Cardiac fibroblast (primary cell): ENCODE measurements around the gene DNASE1L2.

ENCODE experiments used
- DNase-seq, 2 donors: peaks; one replicate each; pipeline versions ENCODE4 v3.0.0 to v3.0.0-alpha.2; 2010; ENCODE audit warnings: low read depth in 2 of 2
- H3K4me3 ChIP-seq, 2 donors: replicated peaks in 1 of 2; 1 replicate in 1 of 2; 2 replicates in 1 of 2; pipeline ENCODE4 v1.5.1; 2011; ENCODE audit warnings: low read depth in 2 of 2, low read length in 2 of 2, mild to moderate bottlenecking in 2 of 2, moderate library complexity in 1 of 2
- TF ChIP-seq, protein P1 (sequence below): IDR thresholded peaks from one replicate; pipeline ENCODE4 v1.5.1; 2011; ENCODE audit warnings: low read depth, mild to moderate bottlenecking, low read length, inconsistent platforms

DNASE1L2 gene, protein sequence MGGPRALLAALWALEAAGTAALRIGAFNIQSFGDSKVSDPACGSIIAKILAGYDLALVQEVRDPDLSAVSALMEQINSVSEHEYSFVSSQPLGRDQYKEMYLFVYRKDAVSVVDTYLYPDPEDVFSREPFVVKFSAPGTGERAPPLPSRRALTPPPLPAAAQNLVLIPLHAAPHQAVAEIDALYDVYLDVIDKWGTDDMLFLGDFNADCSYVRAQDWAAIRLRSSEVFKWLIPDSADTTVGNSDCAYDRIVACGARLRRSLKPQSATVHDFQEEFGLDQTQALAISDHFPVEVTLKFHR

DNA sequence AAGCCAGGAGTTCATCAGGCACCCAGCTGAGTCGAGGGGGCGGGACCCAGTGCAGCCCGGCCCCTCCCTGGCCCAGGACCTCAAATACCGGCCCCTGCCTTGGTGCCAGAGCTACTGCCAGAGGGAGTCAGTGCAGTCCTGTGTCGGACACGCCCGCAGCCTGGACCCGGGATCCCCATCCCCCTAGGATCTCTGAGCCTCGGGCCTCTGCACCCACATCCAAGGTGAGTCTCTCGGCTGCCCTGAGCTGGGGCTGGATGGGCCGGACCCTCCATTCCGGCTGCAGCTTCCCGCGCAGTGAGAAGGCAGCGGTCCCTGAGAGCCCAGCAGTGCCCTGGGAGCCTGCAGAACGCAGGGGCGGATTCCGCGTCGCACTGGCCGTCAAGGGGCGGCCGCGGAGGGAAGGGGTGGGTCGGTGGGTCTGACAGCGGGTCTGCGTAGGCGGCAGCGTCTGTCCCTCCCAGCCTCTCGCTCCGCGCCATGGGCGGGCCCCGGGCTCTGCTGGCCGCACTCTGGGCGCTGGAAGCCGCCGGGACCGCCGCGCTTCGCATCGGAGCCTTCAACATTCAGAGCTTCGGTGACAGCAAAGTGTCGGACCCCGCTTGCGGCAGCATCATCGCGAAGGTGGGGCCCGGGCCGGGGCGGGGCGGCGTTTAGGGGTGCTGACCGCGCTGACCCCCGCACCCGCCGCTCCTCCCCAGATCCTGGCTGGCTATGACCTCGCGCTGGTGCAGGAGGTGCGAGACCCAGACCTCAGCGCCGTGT, at the start of gene DNASE1L2:
DNASE1L2 (plus strand) TSS at position 108 of the 765 bp plus-strand sequence; CDS start at position 481, 373 bp downstream.
- TF ChIP-seq, protein P1, sequence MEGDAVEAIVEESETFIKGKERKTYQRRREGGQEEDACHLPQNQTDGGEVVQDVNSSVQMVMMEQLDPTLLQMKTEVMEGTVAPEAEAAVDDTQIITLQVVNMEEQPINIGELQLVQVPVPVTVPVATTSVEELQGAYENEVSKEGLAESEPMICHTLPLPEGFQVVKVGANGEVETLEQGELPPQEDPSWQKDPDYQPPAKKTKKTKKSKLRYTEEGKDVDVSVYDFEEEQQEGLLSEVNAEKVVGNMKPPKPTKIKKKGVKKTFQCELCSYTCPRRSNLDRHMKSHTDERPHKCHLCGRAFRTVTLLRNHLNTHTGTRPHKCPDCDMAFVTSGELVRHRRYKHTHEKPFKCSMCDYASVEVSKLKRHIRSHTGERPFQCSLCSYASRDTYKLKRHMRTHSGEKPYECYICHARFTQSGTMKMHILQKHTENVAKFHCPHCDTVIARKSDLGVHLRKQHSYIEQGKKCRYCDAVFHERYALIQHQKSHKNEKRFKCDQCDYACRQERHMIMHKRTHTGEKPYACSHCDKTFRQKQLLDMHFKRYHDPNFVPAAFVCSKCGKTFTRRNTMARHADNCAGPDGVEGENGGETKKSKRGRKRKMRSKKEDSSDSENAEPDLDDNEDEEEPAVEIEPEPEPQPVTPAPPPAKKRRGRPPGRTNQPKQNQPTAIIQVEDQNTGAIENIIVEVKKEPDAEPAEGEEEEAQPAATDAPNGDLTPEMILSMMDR = no peak
- no peak for DNase-seq
- peak within 1 kb of the TSS; percentile 10 to 25 for H3K4me3 ChIP-seq

DNA sequence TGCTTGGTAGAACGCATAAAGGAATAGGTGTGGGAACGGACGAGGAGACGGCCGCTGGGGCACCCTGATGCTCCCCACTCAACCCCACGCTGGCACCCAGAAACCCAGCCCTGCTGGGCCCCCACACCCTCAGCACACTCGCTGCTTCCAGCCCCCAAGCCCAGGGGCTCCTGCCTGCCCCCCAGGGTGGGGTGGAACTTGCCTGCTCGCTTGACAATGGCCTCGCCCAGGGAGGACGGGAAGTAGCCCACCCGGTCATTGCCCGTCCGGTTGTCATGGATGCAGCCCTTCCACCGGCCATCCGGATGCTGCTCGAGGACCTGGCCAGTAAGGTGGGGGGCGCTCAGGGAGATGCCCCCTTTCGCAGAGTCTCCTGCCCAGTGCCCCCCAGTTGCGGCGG, 49.7 kb upstream of the DNASE1L2 start:
- DNase-seq = no peak
- TF ChIP-seq, protein P1 = no peak
- no peak overlapping the region for H3K4me3 ChIP-seq

DNA sequence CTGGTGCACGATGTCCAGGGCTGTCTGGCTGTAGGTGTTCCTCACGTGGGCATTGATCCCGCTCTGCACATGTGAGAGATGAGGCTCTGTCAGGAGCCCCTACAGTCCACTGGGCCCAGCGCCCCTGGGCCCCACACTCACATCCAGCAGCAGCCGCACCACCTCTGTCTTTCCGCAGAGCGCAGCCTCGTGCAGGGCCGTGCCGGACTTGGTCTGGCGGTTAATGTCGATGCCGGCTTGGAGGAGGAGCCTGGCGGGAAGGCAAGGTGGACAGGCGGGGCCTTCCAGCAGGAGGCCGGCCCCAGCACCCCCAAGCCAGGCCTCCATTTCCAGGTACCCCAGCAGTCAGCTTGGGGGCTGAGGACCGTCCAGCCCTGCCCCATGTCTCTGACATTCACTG, 49.0 kb upstream of the DNASE1L2 start:
- DNase-seq = no peak
- no peak overlapping the region for H3K4me3 ChIP-seq

DNA sequence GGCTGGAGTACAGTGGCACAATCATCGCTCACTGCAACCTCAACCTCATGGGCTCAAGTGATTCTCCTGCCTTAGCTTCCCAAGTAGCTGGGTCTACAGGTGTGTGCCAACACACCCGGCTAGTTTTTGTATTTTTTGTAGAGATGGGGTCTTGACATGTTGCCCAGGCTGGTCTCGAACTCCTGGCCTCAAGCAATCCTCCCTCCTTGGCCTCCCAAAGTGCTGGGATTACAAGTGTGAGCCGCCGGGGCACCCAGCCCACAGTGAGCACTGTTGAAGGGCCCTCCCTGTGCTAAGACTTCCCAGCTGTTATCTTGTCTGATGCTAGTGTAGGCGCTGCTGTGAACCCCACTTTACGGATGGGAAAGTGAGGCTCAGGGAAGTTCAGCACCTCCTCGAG, 47.8 kb upstream of the DNASE1L2 start:
- TF ChIP-seq, protein P1 = no peak
- H3K4me3 ChIP-seq = no peak overlapping the region
- no peak for DNase-seq

More for the DNA sequence above, 49.0 kb upstream of the DNASE1L2 start:
- TF ChIP-seq, protein P1 = no peak

DNA sequence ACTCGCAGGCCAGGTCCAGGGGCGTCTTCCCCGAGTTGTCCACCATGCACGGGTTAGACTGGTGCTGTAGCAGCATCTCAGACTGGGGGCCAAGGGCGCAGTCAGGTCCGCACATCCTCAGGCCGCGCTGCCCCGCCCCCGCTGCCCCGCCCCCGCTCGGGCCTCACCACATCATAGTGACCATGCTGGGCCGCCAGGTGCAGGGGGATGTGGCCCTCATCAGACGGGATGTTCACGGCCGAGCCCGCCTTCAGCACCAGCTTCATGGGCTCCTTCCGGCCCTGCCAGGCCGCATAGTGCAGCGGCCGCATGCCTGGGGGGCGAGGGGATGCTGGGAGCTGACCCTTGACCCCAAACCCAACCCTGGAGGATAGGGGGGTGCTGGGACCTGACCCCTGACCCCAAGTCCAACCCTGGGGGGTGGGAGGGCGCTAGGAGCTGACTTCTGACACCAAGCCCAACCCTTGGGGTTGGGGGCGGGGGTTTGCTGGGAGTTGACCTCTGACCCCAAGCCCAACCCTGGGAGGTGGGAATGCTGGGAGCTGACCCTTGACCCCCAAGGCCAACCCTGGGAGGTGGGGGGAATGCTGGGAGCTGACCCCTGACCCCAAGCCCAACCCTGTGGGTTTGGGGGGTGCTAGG, 46.9 kb upstream of the DNASE1L2 start:
- no peak for DNase-seq
- H3K4me3 ChIP-seq = no peak overlapping the region
- TF ChIP-seq, protein P1 = no peak

DNA sequence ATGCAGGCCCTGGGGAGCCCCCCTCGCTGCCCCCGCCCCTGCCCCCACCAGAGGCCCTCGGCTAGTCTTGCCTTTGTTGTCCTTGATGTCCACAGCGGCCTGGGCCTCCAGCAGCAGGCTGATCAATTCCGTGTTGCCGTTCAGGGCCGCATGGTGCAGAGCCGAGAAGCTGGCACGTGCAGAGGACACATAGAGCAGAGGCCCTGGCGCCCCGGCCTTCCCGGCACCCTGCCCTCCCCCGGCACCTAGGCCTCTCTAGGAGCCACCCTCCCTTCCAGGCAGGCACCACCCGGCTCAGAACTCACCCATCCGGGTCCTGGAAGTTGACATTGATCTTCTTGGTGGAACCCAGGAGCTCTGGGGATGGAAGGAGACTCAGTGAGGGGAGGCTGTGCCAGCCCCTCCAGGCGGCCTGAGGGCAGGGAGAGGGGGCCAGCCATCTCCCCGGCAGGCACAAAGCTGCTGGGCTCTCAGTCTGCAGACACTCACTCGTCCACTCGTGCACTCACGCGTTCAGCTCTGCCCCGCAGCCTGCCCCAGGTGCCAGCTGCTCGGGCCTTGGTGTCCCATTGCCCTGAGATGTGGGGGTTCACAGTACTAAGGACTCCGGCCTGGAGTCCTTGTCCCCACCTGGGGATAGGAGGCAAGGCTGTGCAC, 46.1 kb upstream of the DNASE1L2 start:
- TF ChIP-seq, protein P1 = no peak
- H3K4me3 ChIP-seq = no peak overlapping the region
- no peak for DNase-seq
